ENCODE measurements around the gene WWOX.

Gene WWOX

DNA sequence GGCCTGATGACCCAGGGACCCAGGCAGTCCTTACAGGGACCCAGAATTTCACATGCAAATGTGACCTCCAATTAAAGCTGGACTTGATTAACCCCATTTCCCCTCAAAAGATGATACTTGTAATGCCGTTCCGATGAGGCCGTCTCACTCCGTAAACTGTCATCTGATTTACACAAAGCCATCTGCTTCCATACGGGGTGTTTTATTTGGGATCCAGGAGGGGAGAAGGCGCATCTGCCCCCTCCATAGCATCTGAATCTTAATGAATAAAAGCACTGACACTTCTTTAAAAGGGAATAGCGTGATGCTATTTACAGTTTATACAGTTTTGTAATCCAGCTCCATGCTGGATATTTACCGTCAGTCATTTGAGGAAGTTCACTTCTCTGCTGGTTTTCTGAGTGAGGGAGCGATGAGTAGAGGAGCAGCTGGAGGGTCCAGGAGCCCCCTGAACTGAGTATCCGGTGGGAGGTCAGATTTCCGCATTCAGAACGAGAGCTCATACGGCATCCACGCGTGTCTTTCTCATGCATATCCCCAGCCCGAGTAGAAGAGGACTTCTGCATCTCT is 452.7 kb downstream of the WWOX start:
- DNase-seq, result no peak

DNA sequence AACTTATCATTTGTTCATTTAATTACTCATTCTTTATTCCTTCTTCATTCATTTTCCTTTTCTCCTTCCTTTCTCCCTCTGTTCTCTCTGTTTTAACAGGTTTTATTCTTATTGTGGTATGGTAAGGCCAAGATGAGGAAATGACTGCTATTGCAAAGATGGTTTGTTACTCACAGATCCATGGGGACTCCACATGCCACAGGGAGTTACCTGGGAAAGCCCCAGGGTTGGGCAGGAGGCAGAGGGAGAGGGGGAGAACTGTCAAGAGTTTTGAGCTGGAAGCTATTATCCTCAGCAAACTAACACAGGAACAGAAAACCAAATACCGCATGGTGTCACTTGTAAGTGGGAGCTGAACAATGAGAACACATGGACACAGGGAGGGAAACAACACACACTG is 453.3 kb downstream of the WWOX start:
- no peak for DNase-seq

DNA sequence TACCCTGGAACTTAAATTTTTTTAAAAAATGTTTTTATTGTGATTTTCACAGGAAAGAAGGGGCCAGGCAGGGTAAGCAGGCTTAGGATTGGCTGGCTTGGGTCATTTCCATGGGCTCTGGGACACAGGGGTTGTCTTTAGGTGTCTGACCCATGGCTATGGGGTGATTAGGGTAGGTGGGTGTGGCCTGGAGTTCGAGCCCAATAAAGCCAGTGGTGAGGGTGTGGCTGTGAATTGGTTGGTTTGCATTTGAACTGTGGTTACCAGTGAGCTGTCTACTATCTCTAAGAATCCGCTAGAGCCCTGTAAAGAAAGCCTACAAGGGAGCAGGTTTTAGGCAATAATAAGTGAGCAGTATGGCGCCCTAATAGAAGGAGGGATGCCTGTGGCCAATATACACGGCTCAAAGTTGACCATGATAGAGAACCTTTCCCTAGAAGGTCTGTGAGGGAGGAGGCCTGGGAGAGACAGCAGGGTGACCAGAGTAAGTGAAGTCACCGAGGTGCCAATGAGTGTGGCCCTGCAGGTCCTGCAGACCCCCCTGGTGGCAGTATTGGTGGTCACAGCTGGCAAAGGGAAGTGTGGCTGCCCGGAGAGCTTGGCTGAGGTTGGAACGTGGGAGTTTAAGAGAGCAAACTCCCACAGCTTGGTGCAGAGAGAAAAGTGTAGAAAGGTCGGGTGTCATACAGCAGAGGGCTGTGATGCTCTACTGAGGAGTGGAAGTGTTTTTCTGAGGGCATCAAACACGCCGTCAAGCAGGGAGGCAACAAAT is 454.0 kb downstream of the WWOX start:
- DNase-seq, result no peak

DNA sequence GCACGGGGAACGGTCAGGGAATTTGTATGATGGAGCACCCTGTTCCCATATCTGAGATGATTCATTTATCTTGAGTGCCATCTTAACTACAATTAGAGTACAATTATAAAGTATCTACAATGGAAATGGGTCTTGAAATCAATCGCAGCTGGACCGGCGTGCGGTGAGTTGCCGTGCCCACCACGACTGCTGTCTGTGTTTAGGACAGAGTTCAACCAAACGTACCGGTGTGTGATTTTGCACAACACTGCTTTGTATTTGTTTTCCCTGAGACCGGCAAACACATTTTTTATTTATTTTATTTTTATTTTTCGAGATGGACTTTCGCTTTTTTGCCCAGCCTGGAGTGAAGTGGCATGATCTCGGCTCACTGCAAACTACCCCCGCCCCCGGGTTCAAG is 457.0 kb downstream of the WWOX start:
- DNase-seq, result no peak

DNA sequence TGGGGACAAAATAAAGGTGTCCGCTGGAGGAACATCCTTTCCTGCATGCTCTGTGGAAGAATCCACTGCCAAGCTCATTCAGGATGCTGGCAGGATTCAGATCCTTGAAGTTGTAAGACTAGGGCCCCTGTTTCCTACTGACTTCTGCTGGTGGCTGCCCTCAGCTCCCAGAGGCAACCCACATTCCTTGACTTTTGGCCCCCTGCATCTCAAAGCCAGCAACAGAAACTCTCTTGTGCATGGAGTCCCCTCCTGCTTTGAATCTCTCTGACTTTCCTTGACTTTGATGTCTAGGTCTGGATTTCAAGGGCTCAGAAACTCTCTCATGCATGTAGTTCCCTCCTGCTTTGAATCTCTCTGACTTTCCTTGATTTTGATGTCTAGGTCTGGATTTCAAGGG is 461.5 kb downstream of the WWOX start:
- no peak for DNase-seq

DNA sequence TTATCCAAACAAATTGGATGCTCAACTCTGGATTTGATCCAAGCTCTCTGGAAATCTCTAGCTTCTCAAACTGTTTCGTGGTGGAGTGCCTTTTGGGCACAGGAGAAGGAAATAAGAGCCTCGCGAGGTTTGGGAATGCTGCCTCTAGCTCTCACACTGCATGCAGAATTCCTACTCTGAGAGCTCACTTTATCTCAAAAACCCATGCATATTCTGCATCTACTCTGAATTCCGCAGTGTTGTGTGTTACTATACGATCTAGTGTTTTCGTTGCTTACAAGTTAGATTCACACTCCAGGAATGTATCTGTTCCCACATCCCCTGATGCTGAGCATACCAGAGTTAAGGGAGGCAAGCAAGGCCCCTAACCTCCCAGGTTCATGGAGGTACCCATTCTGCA is 462.7 kb downstream of the WWOX start:
- no peak for DNase-seq

DNA sequence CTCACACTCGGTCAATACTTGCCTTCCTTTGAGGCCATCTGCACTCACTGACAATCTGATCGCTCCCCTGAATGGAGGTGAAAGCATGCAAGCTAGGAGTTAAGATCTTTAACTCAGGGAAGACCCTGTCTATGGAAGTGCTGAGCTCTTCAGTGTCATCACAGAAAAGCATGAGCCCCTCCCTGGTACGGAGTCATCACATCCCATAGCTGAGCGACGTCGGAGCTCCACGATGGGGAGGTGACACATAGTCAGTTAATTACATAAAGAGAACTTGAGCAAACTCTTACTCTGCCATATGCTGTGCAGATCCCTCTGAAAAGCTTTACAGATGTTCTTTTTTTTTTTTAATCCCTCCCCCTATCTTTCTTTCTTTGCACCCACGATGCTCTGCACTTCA is 463.2 kb downstream of the WWOX start:
- DNase-seq, result no peak

DNA sequence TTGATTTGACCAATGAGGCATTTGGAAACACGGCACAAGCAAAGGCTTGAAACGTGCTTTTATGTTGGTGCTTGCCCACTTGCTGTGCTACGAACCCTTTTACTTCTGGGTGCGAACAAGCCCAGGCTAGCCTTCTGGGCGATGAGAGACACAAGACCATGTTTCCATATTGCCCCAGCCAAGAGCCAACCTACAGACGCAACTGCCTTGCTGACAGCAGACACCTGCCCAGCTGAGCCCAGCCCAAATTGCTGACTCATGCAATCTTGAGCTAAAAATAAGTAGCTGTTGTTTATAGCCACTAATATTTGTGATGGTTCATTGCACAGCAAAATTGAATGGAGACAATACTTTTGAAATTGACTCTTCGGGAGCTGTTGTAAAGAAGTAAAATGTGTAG is 464.5 kb downstream of the WWOX start:
- DNase-seq, result no peak

DNA sequence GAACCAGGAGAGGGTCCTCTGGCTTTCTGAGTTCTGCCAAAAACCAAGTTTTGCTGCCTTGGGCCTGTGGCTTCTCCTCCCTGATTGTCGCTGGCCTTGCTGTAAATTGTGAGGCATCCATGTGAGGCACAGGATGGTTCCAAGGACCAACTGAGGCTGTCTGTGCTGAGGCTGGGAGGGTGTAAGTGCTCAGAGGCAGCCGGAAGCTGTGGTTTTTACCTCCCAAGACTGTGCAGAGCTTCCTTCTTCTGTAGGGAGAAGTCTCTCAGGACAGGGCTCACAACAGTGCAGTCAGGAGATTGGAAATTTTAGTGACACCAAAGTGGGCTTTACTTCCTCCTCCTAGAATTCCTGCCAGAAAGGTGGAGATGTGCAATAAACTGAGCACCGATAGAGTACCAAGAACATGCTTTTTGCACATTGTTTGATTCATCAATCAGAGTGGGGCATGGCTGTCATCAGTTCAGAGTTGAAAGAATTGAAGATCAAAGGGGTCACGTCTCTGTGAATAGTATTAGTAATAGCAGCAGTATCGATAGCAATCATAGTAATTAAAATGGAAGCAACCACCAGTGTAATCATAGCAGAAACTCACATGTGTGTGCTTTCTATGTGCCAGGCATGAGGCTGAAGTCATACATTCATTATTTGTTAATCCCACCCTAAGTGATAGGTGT is 467.1 kb downstream of the WWOX start:
- no peak for DNase-seq

DNA sequence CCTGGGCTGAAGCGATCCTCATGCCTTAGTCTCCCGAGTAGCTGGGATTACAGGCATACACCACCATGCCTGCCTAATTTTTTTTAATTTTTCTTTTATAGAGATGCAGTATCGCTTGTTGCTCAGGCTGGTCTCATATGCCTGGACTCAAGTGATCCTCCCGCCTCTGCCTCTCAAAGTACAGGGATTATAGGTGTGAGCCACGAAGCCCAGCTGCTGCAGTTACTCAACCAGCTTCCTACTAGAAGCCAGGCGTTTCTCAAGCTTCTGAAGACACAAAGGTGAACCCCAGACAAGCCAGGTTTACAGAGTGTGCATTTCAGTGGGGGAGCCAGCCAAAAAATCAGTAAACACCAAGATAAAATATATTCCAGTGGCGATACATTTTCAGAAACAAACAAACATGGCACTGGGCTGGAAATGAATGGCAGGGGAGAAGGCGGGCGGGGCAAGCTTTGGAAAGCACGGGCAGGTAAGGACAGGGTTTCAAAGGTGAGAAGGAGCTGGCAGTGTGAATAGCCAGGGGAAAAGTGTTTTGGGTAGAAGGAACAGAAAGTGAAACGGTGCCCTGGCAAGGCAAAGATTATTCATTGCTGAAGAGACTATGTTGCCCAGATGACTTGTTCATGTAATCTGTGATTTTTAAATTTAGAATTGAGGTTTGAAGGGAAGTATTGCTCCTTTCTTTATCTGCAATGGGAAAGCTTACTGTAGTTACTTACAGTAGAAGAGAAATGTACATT is 471.1 kb downstream of the WWOX start:
- no peak for DNase-seq

DNA sequence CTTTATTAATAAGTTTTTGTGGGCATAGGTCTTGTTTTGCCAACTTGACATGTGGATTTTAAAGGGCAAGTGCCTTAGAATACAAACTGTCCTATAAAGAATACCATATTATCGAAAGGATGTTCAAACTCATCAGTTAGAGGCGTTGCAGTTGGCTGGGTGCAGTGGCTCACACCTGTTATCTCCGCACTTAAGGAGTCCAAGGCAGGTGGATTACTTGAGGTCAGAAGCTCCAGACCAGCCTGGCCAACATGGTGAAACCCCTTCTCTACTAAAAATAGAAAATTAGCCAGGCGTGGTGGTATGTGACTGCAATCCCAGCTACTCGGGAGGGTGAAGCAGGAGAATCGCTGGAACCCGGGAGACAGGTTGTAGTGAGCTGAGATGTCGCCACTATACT is 472.0 kb downstream of the WWOX start:
- no peak for DNase-seq

DNA sequence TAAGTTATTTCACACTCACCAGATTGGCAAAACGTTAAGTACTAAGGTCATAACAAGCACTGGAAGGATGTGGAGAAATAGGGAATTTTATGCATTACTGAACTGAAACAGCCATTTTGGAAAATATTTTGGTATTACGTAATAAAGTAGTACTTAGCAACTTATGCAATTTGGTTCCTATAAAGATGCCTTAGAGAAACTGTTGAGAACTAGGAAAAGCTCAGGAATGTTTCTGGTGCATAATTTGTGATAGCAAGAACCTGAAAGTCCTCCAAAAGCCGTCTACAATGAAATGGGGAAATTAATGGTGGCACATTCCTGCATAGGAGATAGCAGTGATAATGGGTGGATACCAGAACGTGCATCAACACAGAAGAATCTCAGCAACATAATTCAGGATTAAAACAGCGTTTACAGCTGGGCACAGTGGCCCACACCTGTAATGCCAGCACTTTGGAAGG is 472.5 kb downstream of the WWOX start:
- DNase-seq, result no peak

DNA sequence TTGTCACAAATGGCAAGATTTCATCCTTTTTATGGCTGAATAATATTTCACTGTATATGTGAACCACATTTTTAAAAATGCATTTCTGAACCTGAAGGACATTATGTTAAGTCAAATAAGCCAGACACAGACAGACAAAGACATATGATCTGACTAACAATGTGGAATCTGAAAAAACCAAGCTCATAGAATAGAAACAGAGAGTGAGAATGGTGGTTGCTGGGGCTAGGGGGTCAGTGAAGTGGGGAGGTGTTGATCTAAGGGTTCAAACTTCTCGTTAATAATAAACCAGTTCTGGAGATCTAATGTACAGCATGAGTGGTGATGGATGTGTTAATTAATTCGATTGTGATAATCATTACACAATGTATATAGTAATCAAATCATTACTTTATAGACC is 475.1 kb downstream of the WWOX start:
- DNase-seq, result no peak

DNA sequence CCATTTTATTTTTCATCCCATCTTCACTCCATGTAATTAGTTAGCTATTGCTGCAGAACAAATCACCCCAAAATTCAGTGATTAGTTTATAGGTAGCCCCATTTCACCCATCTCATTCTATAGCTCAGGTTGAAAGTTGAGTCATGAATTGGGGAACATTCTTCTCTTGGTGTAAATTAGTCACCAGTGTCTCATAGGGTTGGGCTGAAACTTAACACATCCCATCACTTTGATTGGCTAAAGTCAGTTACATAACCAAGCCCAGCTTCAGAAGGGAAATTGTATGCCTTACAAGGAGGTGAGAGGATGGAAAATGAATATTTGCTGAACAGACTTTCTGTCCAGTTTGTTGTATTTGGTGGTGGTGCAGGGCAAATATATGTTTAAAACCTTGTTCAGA is 477.5 kb downstream of the WWOX start:
- no peak for DNase-seq

DNA sequence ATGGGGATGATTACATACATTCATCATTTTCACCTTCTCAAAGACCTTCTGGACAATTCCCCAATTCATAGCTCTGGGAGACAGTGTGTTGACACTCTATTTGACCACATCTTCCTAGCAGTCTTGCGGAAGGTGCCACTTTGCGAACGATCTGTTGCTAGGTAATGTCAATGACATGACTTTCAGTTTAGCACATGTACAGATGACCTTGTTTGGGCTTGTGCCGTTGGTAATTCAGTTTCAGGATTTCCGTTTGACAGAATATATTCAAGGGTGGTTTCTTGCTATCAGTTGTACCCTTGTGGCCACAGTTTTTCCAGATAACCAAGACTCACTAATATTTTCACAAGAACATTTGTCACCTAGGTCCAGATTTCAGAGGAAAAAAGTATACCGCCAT is 478.2 kb downstream of the WWOX start:
- DNase-seq, result no peak

DNA sequence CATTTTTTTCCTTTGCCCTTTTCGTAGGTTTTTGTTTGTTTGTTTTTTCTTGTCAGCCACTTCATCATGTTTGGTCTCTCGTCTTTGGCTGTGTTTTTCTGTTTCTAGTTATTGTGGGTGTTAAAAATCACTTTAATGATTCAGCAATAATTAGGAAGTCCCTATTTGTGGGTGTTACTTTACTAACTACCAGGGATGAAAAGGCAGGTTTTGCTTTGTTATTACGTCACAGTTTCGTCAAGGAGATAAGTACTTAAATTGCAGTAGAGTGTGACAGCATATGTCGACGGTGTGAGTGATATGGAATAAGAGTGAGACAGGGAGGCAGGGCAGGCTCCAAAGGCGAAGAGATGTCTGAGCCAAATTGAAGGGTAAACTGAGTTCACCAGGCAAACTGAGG is 479.6 kb downstream of the WWOX start:
- no peak for DNase-seq

DNA sequence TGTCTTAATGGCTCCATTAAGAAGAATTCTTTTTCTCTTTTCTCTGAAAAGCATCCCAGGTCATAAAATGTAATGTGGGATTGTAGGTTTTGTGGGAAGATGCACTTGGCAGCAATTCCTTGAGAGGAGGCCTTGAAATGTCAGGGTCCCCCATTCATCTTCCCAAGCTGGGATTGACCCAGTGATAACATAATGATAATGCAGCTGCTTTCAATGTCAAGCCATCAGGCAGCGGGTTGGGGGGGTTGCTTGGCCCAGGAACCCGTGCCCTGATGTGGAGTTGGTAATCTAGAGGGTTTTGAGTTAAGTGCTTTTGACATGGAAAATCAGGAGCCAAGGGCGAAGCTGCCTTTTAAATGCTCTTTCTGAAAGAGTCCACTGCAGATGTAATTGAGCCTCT is 484.0 kb downstream of the WWOX start:
- DNase-seq, result no peak

DNA sequence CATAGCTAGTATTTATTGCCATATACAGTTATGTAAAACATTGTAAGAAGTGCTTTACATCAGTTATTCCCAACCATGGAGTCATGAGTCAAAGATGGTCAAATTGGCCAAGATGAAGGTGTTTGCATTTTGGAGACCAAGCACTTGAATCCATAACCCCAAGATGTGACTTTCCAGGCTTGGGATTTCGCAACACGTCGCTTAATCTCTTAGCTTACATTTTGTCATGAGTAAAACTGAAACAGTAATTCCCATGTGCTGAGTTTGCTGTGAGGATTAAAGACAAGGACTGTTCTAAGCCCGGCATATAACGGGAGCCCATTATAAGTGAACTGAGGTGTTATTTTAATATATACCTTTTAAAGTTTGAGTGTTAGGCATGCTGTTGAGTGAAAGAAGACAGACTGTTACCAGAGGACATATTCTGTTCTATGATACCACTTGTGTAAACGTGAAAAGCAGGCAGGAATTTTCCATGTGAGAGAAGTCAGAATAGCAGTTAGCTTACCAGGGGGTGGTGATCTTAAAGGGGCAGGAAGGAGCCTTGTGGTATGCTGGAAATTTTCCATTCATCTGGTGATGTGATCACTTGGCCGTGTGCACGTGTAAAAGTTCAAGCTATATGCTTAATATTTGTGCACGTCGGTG is 484.9 kb downstream of the WWOX start:
- no peak for DNase-seq

DNA sequence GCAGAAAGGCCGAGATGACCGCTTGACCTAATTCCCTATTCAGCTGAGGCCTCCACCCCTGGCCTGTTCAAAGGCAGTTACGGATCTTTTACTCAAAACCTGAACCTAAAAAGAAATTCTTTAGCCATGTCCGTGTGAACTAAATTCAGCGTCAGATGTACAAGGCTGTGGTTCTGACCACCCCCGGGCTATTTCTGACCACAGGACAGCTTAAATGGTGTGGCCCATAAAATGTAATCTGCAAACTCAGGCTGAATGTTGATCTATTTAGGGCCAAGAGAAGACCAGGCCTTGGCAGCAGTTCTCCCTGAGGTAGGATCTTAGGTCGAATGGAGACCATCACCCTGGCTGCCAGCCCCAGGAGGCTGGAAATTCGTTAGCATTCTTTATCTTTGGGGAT is 485.5 kb downstream of the WWOX start:
- no peak for DNase-seq

DNA sequence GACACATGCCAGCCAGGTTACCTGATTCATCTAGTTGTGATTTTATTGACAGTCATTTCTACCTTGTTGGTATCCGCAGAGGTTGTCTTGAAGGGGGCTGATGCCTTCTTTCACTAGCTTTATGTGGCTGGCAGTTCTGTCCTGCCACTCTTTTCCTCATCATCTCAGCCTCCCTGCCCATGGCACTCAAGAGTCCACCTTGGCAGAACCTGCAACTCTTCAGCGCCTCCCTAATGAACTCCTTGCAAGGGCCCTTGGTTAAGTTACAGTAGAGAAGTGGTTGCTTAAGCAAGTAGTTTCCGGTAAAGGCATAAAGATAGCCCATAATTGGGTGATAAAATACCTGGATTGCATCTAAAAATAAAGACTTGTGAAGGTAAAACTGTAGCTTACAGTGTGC is 489.9 kb downstream of the WWOX start:
- no peak for DNase-seq

DNA sequence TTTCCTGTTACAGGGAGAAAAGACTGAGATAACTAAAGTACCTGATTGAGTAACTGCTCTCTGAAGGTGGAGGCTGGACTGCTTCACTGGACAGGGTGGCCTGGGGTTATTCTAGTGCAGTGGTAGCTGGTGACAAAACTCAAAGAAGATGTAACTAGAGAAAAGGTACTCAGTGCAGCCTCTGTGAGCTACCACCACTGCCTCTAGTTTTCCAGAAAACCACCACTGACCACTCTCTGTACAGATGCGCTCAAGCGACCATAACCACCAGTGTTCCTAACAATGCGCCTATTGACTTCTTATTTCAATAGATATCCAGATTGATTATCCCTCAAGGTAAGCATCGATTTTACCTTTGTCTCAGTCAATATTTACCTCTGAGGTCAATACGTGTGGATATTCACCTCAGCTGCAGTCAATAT is 492.2 kb downstream of the WWOX start:
- no peak for DNase-seq

DNA sequence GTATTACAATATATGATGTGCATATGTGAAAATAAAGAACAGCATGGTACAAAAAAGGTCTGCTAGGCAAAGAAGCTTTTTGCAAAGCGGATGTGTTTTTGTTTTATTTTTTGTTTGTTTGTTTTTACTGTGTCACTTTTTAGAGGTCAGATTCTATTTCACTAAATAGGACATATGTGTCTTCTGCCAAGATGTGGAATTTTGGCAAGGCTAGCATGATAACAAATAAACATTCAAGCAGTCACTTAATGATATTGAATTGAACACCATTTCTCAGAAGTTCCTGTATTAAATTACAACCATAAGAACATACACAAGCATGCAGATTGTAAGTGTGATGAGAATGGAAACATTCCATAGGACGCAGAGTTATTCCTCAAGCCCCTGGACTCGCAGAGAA is 492.7 kb downstream of the WWOX start:
- DNase-seq, result no peak

DNA sequence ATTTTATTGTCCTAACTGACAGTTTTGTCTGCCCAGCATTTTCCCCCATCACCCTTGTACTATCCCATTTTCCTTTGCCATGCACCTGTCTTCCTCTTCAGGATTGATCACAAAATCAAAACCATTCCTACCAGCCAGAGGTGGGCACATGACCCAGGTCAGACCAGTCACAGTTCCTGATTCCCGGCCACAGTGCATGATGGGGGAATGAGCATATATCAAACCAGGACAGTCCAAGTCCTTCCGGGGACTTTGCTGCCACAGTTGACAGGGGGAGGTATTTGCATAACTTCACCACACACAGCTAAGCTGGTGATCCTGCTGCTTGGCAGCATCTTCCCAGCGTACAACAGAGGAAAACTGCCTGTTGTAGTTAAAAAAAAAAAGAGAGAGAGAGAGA is 493.9 kb downstream of the WWOX start:
- no peak for DNase-seq
